ENCODE results near the gene SLC39A8.
"Not testable (repeated sequence)": the region's sequence is repeated elsewhere in the genome, so short reads cannot be mapped to it uniquely, and the experiment has no call there.

The SLC39A8 gene

GRCh38 chr4:102295153-102295862 lies 50.0 kb downstream of the SLC39A8 start:
- DNase-seq = no peak
- H3K4me2 ChIP-seq (ENCODE audit: low read length) = no peak overlapping the region
- no peak overlapping the region for H2AK5ac ChIP-seq (ENCODE audit: low read length)
- no peak overlapping the region for H2BK120ac ChIP-seq (ENCODE audit: low read depth, low read length)
- no peak overlapping the region for H3K27ac ChIP-seq (ENCODE audit: low read depth, low read length)
- H2BK5ac ChIP-seq (ENCODE audit: low read length) = no peak overlapping the region
- no peak overlapping the region for H4K5ac ChIP-seq (ENCODE audit: low read length)
- H3K4me3 ChIP-seq (ENCODE audit: low read length) = no peak overlapping the region
- no peak overlapping the region for H3K18ac ChIP-seq (ENCODE audit: low read length)
- no peaks in the 10 kb centered on the region for H3K79me2 ChIP-seq (ENCODE audit: control insufficient read depth, insufficient read depth, low read length)
- H4K8ac ChIP-seq (ENCODE audit: low read depth, low read length) = no peak overlapping the region
- H3K79me1 ChIP-seq (ENCODE audit: low read length) = no peaks in the 10 kb centered on the region
- no peaks in the 10 kb centered on the region for H3K27me3 ChIP-seq (ENCODE audit: insufficient read depth, low read length, poor library complexity)
- no peak overlapping the region for H3K4ac ChIP-seq (ENCODE audit: low read depth, low read length)
- no peaks in the 10 kb centered on the region for H3K36me3 ChIP-seq (ENCODE audit: control insufficient read depth, insufficient read depth, low read length)
- H3K23ac ChIP-seq (ENCODE audit: low read length) = no peak overlapping the region
- H3K4me1 ChIP-seq (ENCODE audit: control insufficient read depth, low read depth, low read length) = no peaks in the 10 kb centered on the region
- no peak overlapping the region for H3K56ac ChIP-seq (ENCODE audit: low read length)
- no peak overlapping the region for H2BK15ac ChIP-seq (replicated peaks; ENCODE audit: low read depth)
- no peak overlapping the region for H3K9ac ChIP-seq (ENCODE audit: low read length)

GRCh38 chr4:102288497-102288896 lies 56.8 kb downstream of the SLC39A8 start:
- H2BK15ac ChIP-seq (replicated peaks; ENCODE audit: low read depth) = no peak overlapping the region
- no peak overlapping the region for H3K9ac ChIP-seq (ENCODE audit: low read length)
- no peak overlapping the region for H3K56ac ChIP-seq (ENCODE audit: low read length)
- H3K79me2 ChIP-seq (ENCODE audit: control insufficient read depth, insufficient read depth, low read length) = no peaks in the 10 kb centered on the region
- DNase-seq = no peak
- no peak overlapping the region for H3K4me3 ChIP-seq (ENCODE audit: low read length)
- no peak overlapping the region for H3K27ac ChIP-seq (ENCODE audit: low read depth, low read length)
- H3K79me1 ChIP-seq (ENCODE audit: low read length) = no peaks in the 10 kb centered on the region
- no peak overlapping the region for H2BK120ac ChIP-seq (ENCODE audit: low read depth, low read length)
- no peaks in the 10 kb centered on the region for H3K36me3 ChIP-seq (ENCODE audit: control insufficient read depth, insufficient read depth, low read length)
- H3K4me1 ChIP-seq (ENCODE audit: control insufficient read depth, low read depth, low read length) = no peaks in the 10 kb centered on the region
- H2BK5ac ChIP-seq (ENCODE audit: low read length) = no peak overlapping the region
- no peak overlapping the region for H4K5ac ChIP-seq (ENCODE audit: low read length)
- H4K8ac ChIP-seq (ENCODE audit: low read depth, low read length) = no peak overlapping the region
- H3K18ac ChIP-seq (ENCODE audit: low read length) = no peak overlapping the region
- no peak overlapping the region for H2AK5ac ChIP-seq (ENCODE audit: low read length)
- no peak overlapping the region for H3K4me2 ChIP-seq (ENCODE audit: low read length)
- H3K4ac ChIP-seq (ENCODE audit: low read depth, low read length) = no peak overlapping the region
- no peak overlapping the region for H3K23ac ChIP-seq (ENCODE audit: low read length)
- no peaks in the 10 kb centered on the region for H3K27me3 ChIP-seq (ENCODE audit: insufficient read depth, low read length, poor library complexity)

GRCh38 chr4:102285831-102286230 lies 59.5 kb downstream of the SLC39A8 start:
- H3K18ac ChIP-seq (ENCODE audit: low read length) = no peak overlapping the region
- H2BK120ac ChIP-seq (ENCODE audit: low read depth, low read length) = no peak overlapping the region
- H3K23ac ChIP-seq (ENCODE audit: low read length) = no peak overlapping the region
- no peak overlapping the region for H2BK15ac ChIP-seq (replicated peaks; ENCODE audit: low read depth)
- H3K9ac ChIP-seq (ENCODE audit: low read length) = no peak overlapping the region
- no peak for DNase-seq
- H3K36me3 ChIP-seq (ENCODE audit: control insufficient read depth, insufficient read depth, low read length) = no peaks in the 10 kb centered on the region
- no peak overlapping the region for H2BK5ac ChIP-seq (ENCODE audit: low read length)
- no peak overlapping the region for H3K27ac ChIP-seq (ENCODE audit: low read depth, low read length)
- no peaks in the 10 kb centered on the region for H3K27me3 ChIP-seq (ENCODE audit: insufficient read depth, low read length, poor library complexity)
- H3K79me2 ChIP-seq (ENCODE audit: control insufficient read depth, insufficient read depth, low read length) = no peaks in the 10 kb centered on the region
- H3K56ac ChIP-seq (ENCODE audit: low read length) = no peak overlapping the region
- H4K8ac ChIP-seq (ENCODE audit: low read depth, low read length) = no peak overlapping the region
- no peak overlapping the region for H3K4ac ChIP-seq (ENCODE audit: low read depth, low read length)
- no peak overlapping the region for H2AK5ac ChIP-seq (ENCODE audit: low read length)
- H3K4me1 ChIP-seq (ENCODE audit: control insufficient read depth, low read depth, low read length) = no peaks in the 10 kb centered on the region
- no peak overlapping the region for H3K4me3 ChIP-seq (ENCODE audit: low read length)
- H3K4me2 ChIP-seq (ENCODE audit: low read length) = no peak overlapping the region
- no peak overlapping the region for H4K5ac ChIP-seq (ENCODE audit: low read length)
- H3K79me1 ChIP-seq (ENCODE audit: low read length) = no peaks in the 10 kb centered on the region

GRCh38 chr4:102281171-102281839 lies 64.0 kb downstream of the SLC39A8 start:
- no peak for DNase-seq
- no peak overlapping the region for H3K18ac ChIP-seq (ENCODE audit: low read length)
- H3K4me2 ChIP-seq (ENCODE audit: low read length) = no peak overlapping the region
- no peaks in the 10 kb centered on the region for H3K4me1 ChIP-seq (ENCODE audit: control insufficient read depth, low read depth, low read length)
- no peak overlapping the region for H2AK5ac ChIP-seq (ENCODE audit: low read length)
- H2BK5ac ChIP-seq (ENCODE audit: low read length) = no peak overlapping the region
- no peaks in the 10 kb centered on the region for H3K27me3 ChIP-seq (ENCODE audit: insufficient read depth, low read length, poor library complexity)
- WGBS (ENCODE audit: extremely low coverage, insufficient coverage, low lambda C conversion rate) = no CpG with 5 or more reads among the region's 4 CpGs
- H3K79me2 ChIP-seq (ENCODE audit: control insufficient read depth, insufficient read depth, low read length) = no peaks in the 10 kb centered on the region
- no peak overlapping the region for H3K23ac ChIP-seq (ENCODE audit: low read length)
- no peak overlapping the region for H3K4me3 ChIP-seq (ENCODE audit: low read length)
- H3K4ac ChIP-seq (ENCODE audit: low read depth, low read length) = no peak overlapping the region
- no peak overlapping the region for H4K8ac ChIP-seq (ENCODE audit: low read depth, low read length)
- H3K9ac ChIP-seq (ENCODE audit: low read length) = no peak overlapping the region
- no peaks in the 10 kb centered on the region for H3K79me1 ChIP-seq (ENCODE audit: low read length)
- H4K5ac ChIP-seq (ENCODE audit: low read length) = no peak overlapping the region
- no peak overlapping the region for H3K56ac ChIP-seq (ENCODE audit: low read length)
- H2BK15ac ChIP-seq (replicated peaks; ENCODE audit: low read depth) = no peak overlapping the region
- H2BK120ac ChIP-seq (ENCODE audit: low read depth, low read length) = no peak overlapping the region
- H3K36me3 ChIP-seq (ENCODE audit: control insufficient read depth, insufficient read depth, low read length) = no peaks in the 10 kb centered on the region
- H3K27ac ChIP-seq (ENCODE audit: low read depth, low read length) = no peak overlapping the region

- not testable (repeated sequence) for H3K79me2 ChIP-seq (ENCODE audit: control insufficient read depth, insufficient read depth, low read length); DNase-seq; H3K56ac ChIP-seq (ENCODE audit: low read length); H4K8ac ChIP-seq (ENCODE audit: low read depth, low read length); H4K5ac ChIP-seq (ENCODE audit: low read length); H3K18ac ChIP-seq (ENCODE audit: low read length); H3K36me3 ChIP-seq (ENCODE audit: control insufficient read depth, insufficient read depth, low read length); H3K27ac ChIP-seq (ENCODE audit: low read depth, low read length); H2AK5ac ChIP-seq (ENCODE audit: low read length); H3K79me1 ChIP-seq (ENCODE audit: low read length); H2BK120ac ChIP-seq (ENCODE audit: low read depth, low read length); H3K4me3 ChIP-seq (ENCODE audit: low read length); H2BK15ac ChIP-seq (replicated peaks; ENCODE audit: low read depth); H2BK5ac ChIP-seq (ENCODE audit: low read length); H3K9ac ChIP-seq (ENCODE audit: low read length); H3K4me2 ChIP-seq (ENCODE audit: low read length); H3K23ac ChIP-seq (ENCODE audit: low read length); H3K27me3 ChIP-seq (ENCODE audit: insufficient read depth, low read length, poor library complexity); H3K4me1 ChIP-seq (ENCODE audit: control insufficient read depth, low read depth, low read length); H3K4ac ChIP-seq (ENCODE audit: low read depth, low read length)
- no CpG with 5 or more reads among the region's 9 CpGs for WGBS (ENCODE audit: extremely low coverage, insufficient coverage, low lambda C conversion rate)
These were observed 72.0 kb downstream of the SLC39A8 start for GRCh38 chr4:102273317-102273716.

- no peak overlapping the region for H2BK5ac ChIP-seq (ENCODE audit: low read length)
- H2AK5ac ChIP-seq (ENCODE audit: low read length) = no peak overlapping the region
- no peak overlapping the region for H3K4ac ChIP-seq (ENCODE audit: low read depth, low read length)
- H3K9ac ChIP-seq (ENCODE audit: low read length) = no peak overlapping the region
- H3K4me1 ChIP-seq (ENCODE audit: control insufficient read depth, low read depth, low read length) = no peaks in the 10 kb centered on the region
- H3K4me2 ChIP-seq (ENCODE audit: low read length) = no peak overlapping the region
- H3K27me3 ChIP-seq (ENCODE audit: insufficient read depth, low read length, poor library complexity) = no peaks in the 10 kb centered on the region
- H2BK15ac ChIP-seq (replicated peaks; ENCODE audit: low read depth) = no peak overlapping the region
- DNase-seq = no peak
- no peak overlapping the region for H2BK120ac ChIP-seq (ENCODE audit: low read depth, low read length)
- H3K27ac ChIP-seq (ENCODE audit: low read depth, low read length) = no peak overlapping the region
- H3K36me3 ChIP-seq (ENCODE audit: control insufficient read depth, insufficient read depth, low read length) = no peaks in the 10 kb centered on the region
- no peaks in the 10 kb centered on the region for H3K79me2 ChIP-seq (ENCODE audit: control insufficient read depth, insufficient read depth, low read length)
- no peak overlapping the region for H3K4me3 ChIP-seq (ENCODE audit: low read length)
- H3K18ac ChIP-seq (ENCODE audit: low read length) = no peak overlapping the region
- no peak overlapping the region for H4K5ac ChIP-seq (ENCODE audit: low read length)
- no CpG with 5 or more reads among the region's 8 CpGs for WGBS (ENCODE audit: extremely low coverage, insufficient coverage, low lambda C conversion rate)
- H3K79me1 ChIP-seq (ENCODE audit: low read length) = no peaks in the 10 kb centered on the region
- no peak overlapping the region for H3K56ac ChIP-seq (ENCODE audit: low read length)
- no peak overlapping the region for H4K8ac ChIP-seq (ENCODE audit: low read depth, low read length)
- no peak overlapping the region for H3K23ac ChIP-seq (ENCODE audit: low read length)
These were observed 73.0 kb downstream of the SLC39A8 start for GRCh38 chr4:102272318-102272717.

All from mesendoderm (in vitro differentiated cells).